Endothelial cell (in vitro differentiated cells): ENCODE measurements around the gene TNNI3K. TPM values are rescaled to one million over a fixed set of nuclear protein-coding genes. Genes with fewer than 3 reads are reported as not detected.

Experiments used
- DNase-seq: peaks from one replicate; pipeline ENCODE4 v3.0.0; 2021; ENCODE audit warnings: low spot score
- H3K27ac Mint-ChIP-seq: one replicate; pipeline ENCODE4 v1.8.0; 2021; ENCODE audit warnings: mixed read lengths, inconsistent platforms; ENCODE audit not compliant: unreplicated experiment
- H3K27me3 Mint-ChIP-seq: one replicate; pipeline ENCODE4 v1.8.0; 2021; ENCODE audit warnings: mild to moderate bottlenecking, moderate library complexity, mixed read lengths, inconsistent platforms; ENCODE audit not compliant: unreplicated experiment
- H3K36me3 Mint-ChIP-seq: one replicate; pipeline ENCODE4 v1.8.0; 2021; ENCODE audit warnings: mild to moderate bottlenecking, low read depth, mixed read lengths, inconsistent platforms; ENCODE audit not compliant: unreplicated experiment
- H3K4me1 Mint-ChIP-seq: one replicate; pipeline ENCODE4 v1.8.0; 2021; ENCODE audit warnings: mild to moderate bottlenecking, mixed read lengths, inconsistent platforms; ENCODE audit not compliant: unreplicated experiment
- H3K4me3 Mint-ChIP-seq: one replicate; pipeline ENCODE4 v1.8.0; 2021; ENCODE audit warnings: mild to moderate bottlenecking, mixed read lengths, inconsistent platforms; ENCODE audit not compliant: unreplicated experiment
- H3K9me3 Mint-ChIP-seq: one replicate; pipeline ENCODE4 v1.8.0; 2021; ENCODE audit warnings: mixed read lengths, inconsistent platforms; ENCODE audit not compliant: unreplicated experiment
- CTCF ChIP-seq: fragments of 200-600 bp; sonication (generic); IDR thresholded peaks from one replicate; pipeline ENCODE4 v1.5.0; 2021; ENCODE audit warnings: antibody characterized with exemption; ENCODE audit not compliant: unreplicated experiment
- total RNA-seq: library from RNA; stranded (reverse); fragmentation: NEBNext Ultra II Directional; extraction: Animal tissue kit (Norgen Biotek cat#: 25700); gene quantifications from one replicate; pipeline ENCODE4 v1.2.1, GENCODE V29; 2021; ENCODE audit not compliant: unreplicated experiment

Gene TNNI3K
- total RNA-seq, 1 donor from 2014 or later, result not detected

GRCh38 chr1:74375376-74375775, 140.2 kb downstream of the TNNI3K start:
- Mint-ChIP-seq H3K36me3 (no peaks in the 10 kb centered on the region), H3K27me3 (no peaks in the 10 kb centered on the region)

GRCh38 chr1:74380252-74380651, 145.1 kb downstream of the TNNI3K start:
- Mint-ChIP-seq H3K4me1 (peaks cover 1% of the 10 kb centered on the region), H3K36me3 (no peaks in the 10 kb centered on the region)
- TF ChIP-seq CTCF, result no peak

More at GRCh38 chr1:74375376-74375775, 140.2 kb downstream of the TNNI3K start:
- no peak for DNase-seq
- H3K4me1 Mint-ChIP-seq, result peaks cover 3% of the 10 kb centered on the region
- H3K4me3 Mint-ChIP-seq, result no peak overlapping the region
- TF ChIP-seq CTCF, result no peak
- no peak overlapping the region for H3K27ac Mint-ChIP-seq
- no peaks in the 10 kb centered on the region for H3K9me3 Mint-ChIP-seq

GRCh38 chr1:74388855-74389254, 153.7 kb downstream of the TNNI3K start:
- no peak overlapping the region for H3K4me3 Mint-ChIP-seq
- no peak overlapping the region for H3K27ac Mint-ChIP-seq
- no peaks in the 10 kb centered on the region for H3K27me3 Mint-ChIP-seq
- H3K9me3 Mint-ChIP-seq, result no peaks in the 10 kb centered on the region
- no peaks in the 10 kb centered on the region for H3K4me1 Mint-ChIP-seq
- no peak for TF ChIP-seq CTCF
- no peaks in the 10 kb centered on the region for H3K36me3 Mint-ChIP-seq
- no peak for DNase-seq

More at GRCh38 chr1:74380252-74380651, 145.1 kb downstream of the TNNI3K start:
- H3K9me3 Mint-ChIP-seq, result no peaks in the 10 kb centered on the region
- DNase-seq, result no peak
- no peak overlapping the region for H3K27ac Mint-ChIP-seq
- no peak overlapping the region for H3K4me3 Mint-ChIP-seq
- H3K27me3 Mint-ChIP-seq, result no peaks in the 10 kb centered on the region

GRCh38 chr1:74392186-74392585, 157.0 kb downstream of the TNNI3K start:
- Mint-ChIP-seq H3K36me3 (no peaks in the 10 kb centered on the region), H3K27ac (no peak overlapping the region), H3K27me3 (no peaks in the 10 kb centered on the region), H3K9me3 (no peaks in the 10 kb centered on the region), H3K4me3 (no peak overlapping the region), H3K4me1 (peaks cover 4% of the 10 kb centered on the region)
- no peak for DNase-seq
- no peak for TF ChIP-seq CTCF

- no peaks in the 10 kb centered on the region for H3K36me3 Mint-ChIP-seq
- DNase-seq, result no peak
- H3K4me3 Mint-ChIP-seq, result no peak overlapping the region
- peaks cover 4% of the 10 kb centered on the region for H3K4me1 Mint-ChIP-seq
- no peaks in the 10 kb centered on the region for H3K9me3 Mint-ChIP-seq
- no peaks in the 10 kb centered on the region for H3K27me3 Mint-ChIP-seq
- H3K27ac Mint-ChIP-seq, result no peak overlapping the region
- no peak for TF ChIP-seq CTCF
These were observed 157.7 kb downstream of the TNNI3K start for GRCh38 chr1:74392840-74393239.
